GM21390 (cell line): ENCODE measurements around the gene TCTN2.

Experiments used
- ATAC-seq: cut with Tn5 transposase; IDR thresholded peaks from one replicate; pipeline ENCODE4 v1.9.1; 2021; ENCODE audit not compliant: unreplicated experiment

TCTN2 gene

DNA sequence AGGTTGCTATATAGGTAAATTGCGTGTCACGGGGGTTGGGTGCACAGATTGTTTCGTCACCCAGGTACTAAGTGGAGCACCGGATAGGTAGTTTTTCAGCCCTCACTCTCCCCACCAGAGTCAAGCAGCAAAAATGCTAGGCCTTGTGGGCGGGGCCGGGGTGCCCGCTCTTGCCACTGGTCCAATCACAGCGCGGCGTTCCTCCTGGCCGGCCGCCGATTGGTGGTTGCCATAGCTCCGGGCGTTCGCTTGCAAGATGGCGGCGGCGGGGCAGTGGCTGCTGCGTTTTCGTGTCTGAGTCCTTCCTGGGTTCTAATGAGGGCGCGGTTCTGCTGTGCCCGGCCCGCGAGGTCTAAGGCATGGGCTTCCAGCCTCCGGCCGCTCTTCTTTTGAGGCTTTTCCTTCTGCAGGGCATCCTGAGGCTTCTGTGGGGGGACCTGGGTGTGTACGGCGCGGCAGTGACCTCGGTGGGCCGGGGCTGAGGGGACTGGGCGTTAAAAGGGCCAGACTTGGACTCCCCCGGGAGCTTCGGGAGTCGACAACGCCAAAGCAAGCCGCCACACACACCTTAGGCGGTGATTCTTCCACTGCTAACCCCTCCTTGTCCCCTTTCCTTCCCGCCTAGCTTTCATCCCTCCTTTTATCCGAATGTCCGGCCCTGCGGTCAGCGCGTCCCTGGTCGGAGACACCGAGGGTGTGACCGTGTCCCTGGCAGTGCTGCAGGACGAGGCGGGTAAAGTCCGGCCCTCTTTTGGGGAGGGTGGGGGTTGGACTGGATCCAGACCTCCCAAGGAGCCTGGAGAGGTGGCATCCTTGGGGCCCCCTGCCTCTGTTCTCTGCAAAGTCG is at the start of gene TCTN2:
Gene TCTN2 (plus strand): TSS at position 232 of the 847 bp plus-strand sequence. CDS start 128 bp downstream, at position 360.
- peak; percentile 100 for ATAC-seq

GRCh38 chr12:123621619-123622530 is 49.0 kb upstream of the TCTN2 start:
- no peak for ATAC-seq

- ATAC-seq, result peak; percentile 92
Observed at GRCh38 chr12:123633379-123634141, 37.4 kb upstream of the TCTN2 start, which contains the start of the genes EIF2B1 and GTF2H3. Gene EIF2B1 (minus strand): TSS chr12:123633686. CDS start chr12:123633557, 129 bp downstream. Gene GTF2H3 (plus strand): TSS chr12:123633829. CDS start chr12:123633860, 31 bp downstream.

DNA sequence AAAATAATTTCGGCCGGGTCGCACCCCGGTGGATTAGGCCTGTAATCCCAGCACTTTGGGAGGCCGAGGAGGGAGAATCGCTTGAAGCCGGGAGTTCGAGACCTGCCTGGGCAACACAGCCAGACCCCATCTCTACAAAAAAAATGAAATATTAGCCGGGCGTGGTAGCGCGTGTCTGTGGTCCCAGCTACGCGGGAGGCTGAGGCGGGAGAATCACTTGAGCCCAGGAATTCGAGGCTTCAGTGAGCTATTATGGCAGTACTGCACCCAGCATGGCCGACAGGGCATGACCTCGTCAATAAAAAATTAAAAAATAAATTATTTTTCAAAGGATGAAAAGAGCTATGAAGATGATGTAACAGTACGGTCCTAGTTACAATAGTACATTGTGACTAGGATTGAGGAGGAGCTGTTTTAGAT is 36.8 kb upstream of the TCTN2 start:
- ATAC-seq, result no peak

GRCh38 chr12:123643911-123644310 is 27.0 kb upstream of the TCTN2 start:
- no peak for ATAC-seq

GRCh38 chr12:123645380-123645779 is 25.5 kb upstream of the TCTN2 start:
- ATAC-seq, result no peak

DNA sequence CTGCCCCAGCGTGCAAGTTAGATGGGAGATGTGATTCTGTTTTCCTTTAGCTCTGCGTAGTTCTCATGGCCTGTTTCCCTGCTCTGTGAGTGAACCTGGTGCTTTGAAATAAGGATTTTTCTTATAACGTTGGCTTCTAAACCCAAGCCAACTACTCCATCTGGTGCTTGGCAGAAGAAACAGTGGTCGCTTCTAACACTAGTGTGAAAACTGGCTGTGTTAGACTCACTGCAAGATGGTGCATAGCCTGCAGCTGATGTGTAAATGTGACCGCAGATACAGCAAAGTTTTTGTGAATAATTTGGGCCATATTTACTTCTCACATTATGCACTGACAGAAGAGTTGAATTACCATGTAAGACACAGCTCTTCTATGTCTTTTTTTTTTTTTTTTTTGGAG is 25.0 kb upstream of the TCTN2 start:
- ATAC-seq, result no peak

- no peak for ATAC-seq
Observed at GRCh38 chr12:123648401-123648800, 22.5 kb upstream of the TCTN2 start.

GRCh38 chr12:123654129-123654701 is 16.7 kb upstream of the TCTN2 start:
- ATAC-seq, result no peak

- ATAC-seq, result peak; percentile 95
Observed at GRCh38 chr12:123655420-123655819, 15.5 kb upstream of the TCTN2 start.

DNA sequence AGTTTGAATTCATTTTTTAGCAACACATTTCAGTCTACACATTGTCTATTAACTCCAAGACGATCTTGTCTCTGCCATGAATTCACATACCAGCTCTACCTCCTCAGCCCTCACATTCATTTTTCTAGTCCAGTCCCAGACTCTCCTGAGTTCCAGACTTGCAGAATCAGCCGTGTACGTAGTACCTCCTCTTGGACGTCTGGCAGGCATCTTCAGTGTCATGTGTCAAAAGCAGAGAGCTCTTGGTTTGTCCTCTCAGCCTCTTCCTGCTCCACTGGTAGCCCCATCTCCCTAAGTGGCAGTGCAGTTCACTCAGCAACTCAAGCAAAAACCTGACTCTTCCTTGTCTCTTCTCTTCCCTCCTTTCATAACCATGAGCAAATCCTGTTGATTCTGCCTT is 14.5 kb upstream of the TCTN2 start:
- ATAC-seq, result no peak

DNA sequence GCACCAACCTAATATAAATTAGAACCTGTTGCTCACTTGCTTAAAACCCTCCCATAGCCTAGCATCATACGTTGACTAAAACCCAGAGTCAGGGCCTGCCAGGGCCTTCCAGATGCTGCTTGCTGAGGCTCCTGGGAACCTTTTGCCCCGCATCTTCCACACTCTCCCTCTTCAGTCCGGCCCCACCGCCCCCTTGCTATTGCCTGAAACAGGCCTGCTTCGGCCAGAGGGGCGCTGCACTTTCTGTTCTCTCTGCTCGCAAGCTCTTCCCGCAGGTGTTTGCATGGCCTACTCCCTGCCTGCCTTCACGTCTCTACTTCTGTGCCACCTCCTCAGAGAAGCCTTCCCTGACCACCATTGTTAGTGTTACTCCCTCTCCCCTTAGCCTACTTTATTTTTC is 13.7 kb upstream of the TCTN2 start:
- no peak for ATAC-seq

DNA sequence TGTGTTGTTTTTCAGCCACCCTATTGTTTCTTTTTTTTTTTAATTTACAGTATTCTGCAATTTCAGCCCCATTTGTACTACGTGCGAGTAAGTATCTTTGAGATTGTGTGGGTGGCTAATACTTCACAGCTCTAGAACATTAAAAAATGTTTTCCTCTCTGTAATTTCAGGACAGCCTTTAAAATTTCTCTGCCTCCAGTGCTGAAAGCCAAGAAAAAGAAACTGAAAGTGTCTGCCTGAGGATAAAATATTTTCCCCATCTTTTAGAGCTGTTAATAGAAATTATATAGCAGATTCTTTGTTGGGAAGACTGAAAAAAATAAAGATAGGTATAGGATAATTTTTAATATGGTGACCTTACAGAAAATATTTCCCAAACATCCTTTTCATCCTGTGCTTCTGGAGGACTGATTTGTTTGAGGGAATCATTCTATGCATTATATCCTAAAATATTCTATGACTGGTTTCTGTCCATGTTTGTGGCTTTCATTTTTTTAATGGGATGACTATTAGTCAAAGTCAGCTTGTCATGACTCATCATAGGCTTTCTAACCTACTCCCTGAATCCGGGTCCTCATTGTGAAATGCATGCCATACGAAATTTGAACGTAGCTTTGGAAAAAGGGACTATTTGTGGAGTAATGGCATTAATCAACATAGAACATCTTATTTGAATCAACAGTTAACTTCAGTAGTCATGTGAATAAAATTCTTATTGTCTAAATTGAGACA is 10.8 kb upstream of the TCTN2 start:
- ATAC-seq, result no peak

- ATAC-seq, result no peak
Observed at GRCh38 chr12:123667771-123668170, 3.1 kb upstream of the TCTN2 start.

GRCh38 chr12:123671876-123672275 is 963 bp downstream of the TCTN2 start:
- no peak for ATAC-seq

DNA sequence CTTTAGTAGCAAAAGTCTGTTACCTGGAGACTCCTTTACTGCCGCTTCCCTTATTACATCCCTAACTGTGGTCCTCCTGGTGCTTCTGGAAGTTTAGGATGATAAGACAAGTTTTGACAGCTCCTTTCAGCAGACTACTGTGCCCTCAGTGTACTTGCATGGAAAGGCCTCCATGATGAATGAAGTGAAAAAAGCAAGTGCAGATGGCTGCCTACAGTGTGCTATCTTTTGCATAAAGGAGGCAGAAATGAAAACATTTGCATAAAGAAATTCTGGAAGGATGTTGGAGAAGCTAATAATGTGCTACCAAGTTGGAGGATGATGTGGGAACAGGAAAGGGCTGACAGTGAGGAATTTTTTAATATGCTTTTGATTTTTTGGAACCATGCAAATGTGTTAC is 4.5 kb downstream of the TCTN2 start:
- ATAC-seq, result no peak

GRCh38 chr12:123676616-123677320 is 5.9 kb downstream of the TCTN2 start:
- ATAC-seq, result no peak

DNA sequence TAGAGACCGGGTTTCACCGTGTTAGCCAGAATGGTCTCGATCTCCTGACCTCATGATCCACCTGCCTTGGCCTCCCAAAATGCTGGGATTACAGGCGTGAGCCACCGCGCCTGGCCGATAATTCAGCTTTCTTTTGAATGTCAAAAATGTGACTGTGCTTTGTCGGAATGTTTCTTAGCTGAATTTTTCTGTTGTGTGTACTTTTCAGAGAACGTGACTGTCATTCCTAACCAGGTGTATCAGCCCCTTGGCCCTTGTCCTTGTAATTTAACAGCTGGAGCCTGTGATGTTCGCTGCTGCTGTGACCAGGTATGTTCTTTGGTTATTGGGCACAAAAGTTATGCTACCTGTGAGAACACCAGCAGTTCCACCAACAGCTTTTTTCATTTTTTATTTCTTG is 8.1 kb downstream of the TCTN2 start:
- ATAC-seq, result no peak

DNA sequence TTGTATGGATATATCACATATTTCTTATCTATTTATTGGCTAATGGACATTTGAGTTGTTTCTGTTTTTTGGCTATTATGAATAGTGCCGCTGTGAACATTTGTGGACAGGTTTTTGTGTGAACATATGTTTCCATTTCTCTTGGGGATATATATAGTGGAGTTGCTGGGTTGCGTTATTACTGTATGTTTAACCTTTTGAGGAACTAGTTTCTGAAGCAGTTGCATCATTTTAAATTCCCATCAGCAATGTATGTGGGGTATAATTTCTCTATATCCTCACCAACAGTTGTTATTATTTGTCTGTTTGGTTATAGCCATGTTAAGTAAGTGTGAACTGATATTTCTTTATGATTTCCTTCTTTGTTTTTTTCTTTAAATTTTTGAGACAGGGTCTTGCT is 10.7 kb downstream of the TCTN2 start:
- ATAC-seq, result no peak
